Keratinocyte (primary cell): ENCODE results near the gene RNU5D-1.

ENCODE experiments used
- EZH2 ChIP-seq: IDR thresholded peaks from one replicate; pipeline ENCODE4 v1.6.1; 2012; ENCODE audit warnings: inconsistent platforms, mild to moderate bottlenecking, low read length, moderate library complexity
- TF ChIP-seq, protein P1 (sequence below), 3 experiments: IDR thresholded peaks in 1 of 3; conservative IDR thresholded peaks in 1 of 3; optimal IDR thresholded peaks in 1 of 3; 2 replicates in 2 of 3; 3 replicates in 1 of 3; pipeline versions ENCODE3 to v1.5.1; 2011; ENCODE audit warnings: low read length in 3 of 3, mild to moderate bottlenecking in 3 of 3, moderate library complexity in 2 of 3, control low read depth in 1 of 3, inconsistent platforms in 1 of 3; ENCODE audit not compliant: insufficient read depth in 2 of 3; ENCODE audit errors: extremely low read depth in 1 of 3

DNA sequence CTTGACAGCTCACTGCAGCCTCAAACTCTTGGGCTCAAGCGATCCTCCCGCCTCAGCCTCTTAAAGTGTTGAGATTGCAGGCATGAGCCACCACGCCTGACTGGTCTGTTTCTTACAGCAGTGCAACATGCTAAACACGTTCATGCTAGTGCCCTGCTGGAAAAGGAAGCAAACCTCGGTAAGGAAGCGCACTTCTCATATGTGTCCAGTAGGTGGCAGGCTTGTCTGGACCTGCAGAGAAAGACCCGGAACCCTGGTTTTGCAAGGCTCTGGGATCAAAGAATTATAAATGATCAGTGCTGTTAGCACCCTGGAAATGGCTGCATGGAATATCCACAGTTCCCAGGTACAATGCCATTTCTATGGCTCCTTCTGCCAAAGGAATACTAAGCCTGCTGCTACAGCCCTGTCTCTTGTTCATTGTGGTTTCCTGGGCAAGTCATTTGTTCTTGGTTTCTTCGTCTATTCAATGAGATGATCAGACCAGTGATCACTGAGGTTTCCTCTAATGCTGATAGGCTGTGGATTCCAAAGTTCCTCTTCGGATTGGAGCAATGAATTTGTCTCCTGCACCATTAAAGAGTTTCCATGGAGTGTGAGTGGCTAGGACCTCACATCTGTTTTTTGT lies 15.9 kb downstream of the RNU5D-1 start:
- TF ChIP-seq, protein P1, sequence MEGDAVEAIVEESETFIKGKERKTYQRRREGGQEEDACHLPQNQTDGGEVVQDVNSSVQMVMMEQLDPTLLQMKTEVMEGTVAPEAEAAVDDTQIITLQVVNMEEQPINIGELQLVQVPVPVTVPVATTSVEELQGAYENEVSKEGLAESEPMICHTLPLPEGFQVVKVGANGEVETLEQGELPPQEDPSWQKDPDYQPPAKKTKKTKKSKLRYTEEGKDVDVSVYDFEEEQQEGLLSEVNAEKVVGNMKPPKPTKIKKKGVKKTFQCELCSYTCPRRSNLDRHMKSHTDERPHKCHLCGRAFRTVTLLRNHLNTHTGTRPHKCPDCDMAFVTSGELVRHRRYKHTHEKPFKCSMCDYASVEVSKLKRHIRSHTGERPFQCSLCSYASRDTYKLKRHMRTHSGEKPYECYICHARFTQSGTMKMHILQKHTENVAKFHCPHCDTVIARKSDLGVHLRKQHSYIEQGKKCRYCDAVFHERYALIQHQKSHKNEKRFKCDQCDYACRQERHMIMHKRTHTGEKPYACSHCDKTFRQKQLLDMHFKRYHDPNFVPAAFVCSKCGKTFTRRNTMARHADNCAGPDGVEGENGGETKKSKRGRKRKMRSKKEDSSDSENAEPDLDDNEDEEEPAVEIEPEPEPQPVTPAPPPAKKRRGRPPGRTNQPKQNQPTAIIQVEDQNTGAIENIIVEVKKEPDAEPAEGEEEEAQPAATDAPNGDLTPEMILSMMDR (optimal IDR thresholded peaks at IDR 0.05 in 1 of 3, IDR thresholded peaks at IDR 0.05 in 1 of 3, conservative IDR thresholded peaks at IDR 0.05 in 1 of 3; ENCODE audit: extremely low read depth in 1 of 3, insufficient read depth in 2 of 3, low read length in 3 of 3): peak; percentile 84 to 98 (median 89)
- no peak for TF ChIP-seq EZH2
